Right lung (tissue), 5 donors: ENCODE measurements around the gene DENND1A. TPM values are rescaled to one million over a fixed set of nuclear protein-coding genes. Genes with fewer than 3 reads are reported as not detected.
"Not testable (repeated sequence)": the region's sequence is repeated elsewhere in the genome, so short reads cannot be mapped to it uniquely, and the experiment has no call there.

ENCODE experiments used
- DNase-seq, 2 donors: peaks; one replicate each; pipeline ENCODE4 v3.0.0-alpha.2; 2013
- polyA plus RNA-seq, 5 donors: library from polyadenylated mRNA; unstranded; fragments of 120-200 nt; gene quantifications; one replicate each; pipeline versions ENCODE4 v1.2.1 to v1.2.3, GENCODE V29; 2013; ENCODE audit warnings: inconsistent platforms in 1 of 5, low replicate concordance in 1 of 5; ENCODE audit not compliant: insufficient read length in 5 of 5, insufficient read depth in 1 of 5

Gene DENND1A
- polyA plus RNA-seq, 5 donors = 7.2 to 9.6 (median 8.9) TPM

DNA sequence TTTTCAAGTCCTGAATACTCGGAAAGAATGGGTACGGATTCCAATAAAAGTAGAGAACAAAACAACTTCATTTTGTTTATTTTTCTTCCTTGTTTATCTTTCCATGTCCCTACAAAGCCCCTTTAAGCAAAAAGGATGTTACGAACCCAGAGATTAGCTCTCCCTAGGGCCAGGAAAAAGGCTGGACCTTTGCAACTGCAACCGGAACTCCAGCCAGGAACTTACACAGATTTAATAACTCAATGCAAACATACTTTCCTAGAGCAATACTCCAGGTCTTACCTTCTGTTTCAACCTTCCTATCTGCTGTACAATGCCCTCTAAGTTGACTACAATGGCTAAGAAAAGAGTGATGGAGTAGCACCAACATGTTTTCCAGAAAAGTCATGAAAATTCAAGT lies 7.0 kb downstream of the DENND1A start:
- DNase-seq = no peak

DNA sequence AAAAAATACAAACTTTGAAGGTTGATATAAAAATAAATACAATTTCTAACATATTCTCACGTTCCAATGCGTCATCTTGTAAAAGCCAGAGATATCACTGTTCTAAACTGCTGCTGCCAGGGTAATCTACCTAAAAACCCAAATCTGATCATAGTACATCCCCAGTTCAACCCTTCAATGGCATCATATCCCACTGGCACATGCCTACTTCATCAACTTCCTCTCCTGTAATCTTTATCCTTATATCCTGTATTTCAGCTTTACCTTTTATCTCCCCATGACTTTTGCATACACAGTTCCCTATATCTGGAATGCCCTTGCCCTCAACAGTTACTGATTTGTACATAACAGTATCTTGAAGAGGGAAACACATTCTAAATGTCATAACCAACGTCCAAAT lies 7.5 kb downstream of the DENND1A start:
- DNase-seq = no peak

GRCh38 chr9:123914517-123915196 lies 15.3 kb downstream of the DENND1A start:
- no peak for DNase-seq

GRCh38 chr9:123912167-123912897 lies 17.6 kb downstream of the DENND1A start:
- DNase-seq = no peak

DNA sequence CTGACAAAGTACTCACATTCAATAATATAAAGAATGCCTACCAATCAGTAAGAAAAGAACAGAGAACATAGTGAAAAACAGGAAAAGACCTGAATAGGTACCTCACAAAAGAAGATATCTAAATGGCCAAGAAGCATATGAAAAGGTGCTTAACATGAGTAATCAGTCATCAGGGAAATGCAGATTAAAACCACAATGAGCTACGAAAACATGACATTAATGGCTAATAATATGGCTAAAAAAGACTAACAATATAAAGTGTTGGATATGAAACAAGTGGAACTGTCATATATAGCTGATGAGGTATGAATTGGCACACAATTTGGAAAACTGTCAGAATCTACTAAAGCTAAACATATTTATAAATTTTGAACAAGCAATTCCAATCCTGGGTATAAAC lies 18.9 kb downstream of the DENND1A start:
- DNase-seq = no peak

DNA sequence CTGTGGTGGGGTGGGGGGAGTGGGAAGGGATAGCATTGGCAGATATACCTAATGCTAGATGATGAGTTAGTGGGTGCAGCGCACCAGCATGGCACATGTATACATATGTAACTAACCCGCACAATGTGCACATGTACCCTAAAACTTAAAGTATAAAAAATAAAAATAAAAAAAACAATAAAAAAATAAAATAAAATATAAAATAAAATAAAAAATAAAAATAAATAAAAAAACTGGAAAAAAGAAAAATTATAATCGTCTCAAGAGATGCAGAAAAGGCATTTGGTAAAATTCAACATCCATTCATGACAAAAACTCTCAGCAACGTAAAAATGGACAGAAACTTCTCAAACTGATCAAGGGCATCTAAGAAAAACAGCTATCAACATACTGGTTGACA lies 20.7 kb downstream of the DENND1A start:
- not testable (repeated sequence) for DNase-seq

- not testable (repeated sequence) for DNase-seq
These were observed 26.4 kb downstream of the DENND1A start for GRCh38 chr9:123903550-123903949.

- no peak for DNase-seq
These were observed 35.1 kb downstream of the DENND1A start for GRCh38 chr9:123894822-123895221.

- no peak for DNase-seq
These were observed 36.0 kb downstream of the DENND1A start for GRCh38 chr9:123893831-123894460.

DNA sequence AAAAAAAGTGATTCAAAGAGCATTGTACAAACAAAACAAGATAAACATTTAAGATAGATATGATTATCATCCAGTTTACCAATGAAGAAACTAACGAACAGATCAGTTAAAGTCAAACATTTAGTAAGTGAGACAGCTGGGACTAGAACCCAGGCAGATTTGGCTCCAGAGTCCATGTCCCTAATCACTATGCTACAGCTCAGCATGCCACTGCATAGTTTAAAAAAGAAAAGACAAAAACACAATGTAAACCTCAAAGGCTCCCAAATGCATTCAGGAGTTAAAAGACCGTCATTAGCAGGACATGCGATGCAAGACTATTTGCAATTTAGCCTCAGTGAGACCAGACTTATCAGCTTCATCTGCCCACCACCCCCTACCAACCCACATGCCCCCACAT lies 36.8 kb downstream of the DENND1A start:
- DNase-seq = no peak

DNA sequence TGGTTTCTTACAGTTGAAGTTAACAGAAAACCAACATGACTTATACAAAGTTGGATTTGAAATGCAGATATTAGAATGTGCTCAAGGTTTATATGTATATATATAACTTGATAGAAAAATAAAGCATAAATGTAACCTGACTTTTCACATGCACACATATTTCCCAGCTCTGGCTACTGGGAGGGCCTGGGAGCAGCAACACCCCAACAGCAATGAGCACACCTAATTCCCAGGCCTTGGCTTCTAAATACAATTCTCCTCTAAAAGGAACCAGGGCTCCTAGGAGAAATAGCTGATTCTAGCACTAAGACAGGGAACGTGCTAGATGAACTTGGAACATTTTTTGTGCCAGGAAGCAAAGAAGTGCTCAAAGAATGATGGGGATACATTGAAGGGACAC lies 42.1 kb downstream of the DENND1A start:
- no peak for DNase-seq

DNA sequence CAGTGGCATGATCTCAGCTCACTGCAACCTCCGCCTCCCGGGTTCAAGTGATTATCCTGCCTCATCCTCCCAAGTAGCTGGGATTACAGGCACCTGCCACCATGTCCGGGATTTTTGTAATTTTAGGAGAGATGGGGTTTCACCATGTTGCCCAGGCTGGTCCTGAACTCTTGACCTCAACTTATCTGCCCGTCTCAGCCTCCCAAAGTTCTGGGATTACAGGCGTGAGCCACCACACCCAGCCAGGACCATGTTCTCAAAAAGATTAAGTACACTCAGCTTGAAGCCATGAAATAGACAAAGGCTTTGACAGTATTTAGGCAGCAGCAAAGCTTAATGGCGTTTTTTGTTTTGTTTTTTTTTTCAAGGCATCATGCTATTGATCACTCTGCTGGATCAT lies 44.1 kb downstream of the DENND1A start:
- DNase-seq = not testable (repeated sequence)

DNA sequence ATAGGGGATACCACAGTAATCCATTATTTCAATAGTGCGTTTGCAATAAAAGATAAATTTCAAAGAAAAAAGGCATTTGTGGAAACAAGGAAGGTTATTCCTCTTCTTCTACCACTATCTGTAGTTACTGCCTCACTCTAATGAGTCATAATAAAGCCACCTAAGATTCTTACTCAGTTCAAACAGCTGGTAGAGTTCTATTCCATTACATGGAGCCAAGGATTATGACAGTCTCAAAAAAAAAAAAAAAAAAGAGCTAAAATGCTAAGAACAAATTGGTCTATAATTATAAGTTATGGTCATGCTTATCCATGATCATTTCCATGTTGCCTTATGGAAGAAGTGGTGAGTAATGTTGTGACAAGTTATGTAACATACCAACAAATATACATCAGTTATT lies 46.3 kb downstream of the DENND1A start:
- DNase-seq = no peak

GRCh38 chr9:123881604-123882003 lies 48.3 kb downstream of the DENND1A start:
- DNase-seq = no peak

DNA sequence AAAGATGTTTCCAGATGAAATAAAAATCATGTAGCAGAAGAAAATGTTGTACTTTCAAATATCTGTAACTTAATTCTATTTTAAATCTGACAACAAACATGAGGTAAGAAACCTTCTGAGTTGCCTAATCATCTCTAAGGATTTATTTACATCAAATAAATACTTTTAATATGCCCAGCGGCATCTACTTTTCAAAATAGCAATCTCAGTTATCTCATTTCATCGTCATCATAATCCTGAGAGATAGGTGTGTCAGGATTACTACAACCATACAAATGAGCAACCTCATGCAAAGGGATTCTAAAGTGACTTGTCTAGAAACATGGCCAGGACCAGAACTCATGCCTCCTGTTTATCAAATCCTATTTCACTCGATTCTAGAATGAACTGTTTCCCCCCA lies 49.5 kb downstream of the DENND1A start:
- DNase-seq = no peak

- no peak for DNase-seq
These were observed 53.2 kb downstream of the DENND1A start for GRCh38 chr9:123876750-123877149.

GRCh38 chr9:123872710-123873109 lies 57.2 kb downstream of the DENND1A start:
- DNase-seq = no peak

- DNase-seq = no peak
These were observed 58.1 kb downstream of the DENND1A start for GRCh38 chr9:123871781-123872180.

- no peak for DNase-seq
These were observed 61.9 kb downstream of the DENND1A start for GRCh38 chr9:123868002-123868401.

GRCh38 chr9:123867034-123867433 lies 62.9 kb downstream of the DENND1A start:
- no peak for DNase-seq

DNA sequence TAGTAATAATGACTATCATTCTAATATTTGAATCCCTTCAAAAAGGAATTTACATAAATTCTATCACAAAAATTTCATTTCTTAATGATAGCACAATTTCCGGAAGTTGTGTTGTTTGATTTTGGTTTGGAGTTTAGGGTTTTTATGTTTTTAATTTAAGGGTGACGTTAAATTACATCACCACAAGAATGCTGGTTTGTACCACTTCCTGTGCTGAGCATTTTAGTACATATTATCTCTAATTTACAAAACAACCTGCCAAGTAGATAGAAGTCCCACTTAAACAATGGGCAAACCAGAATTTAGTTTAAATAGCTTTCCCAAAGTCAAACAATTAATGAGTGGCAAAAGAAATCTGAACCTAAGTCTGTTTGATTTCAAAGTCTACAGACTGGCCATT lies 63.4 kb downstream of the DENND1A start:
- no peak for DNase-seq

GRCh38 chr9:123865226-123866000 lies 64.5 kb downstream of the DENND1A start:
- no peak for DNase-seq
